Measurements from ENCODE around the gene LEFTY1.

LEFTY1 gene

DNA sequence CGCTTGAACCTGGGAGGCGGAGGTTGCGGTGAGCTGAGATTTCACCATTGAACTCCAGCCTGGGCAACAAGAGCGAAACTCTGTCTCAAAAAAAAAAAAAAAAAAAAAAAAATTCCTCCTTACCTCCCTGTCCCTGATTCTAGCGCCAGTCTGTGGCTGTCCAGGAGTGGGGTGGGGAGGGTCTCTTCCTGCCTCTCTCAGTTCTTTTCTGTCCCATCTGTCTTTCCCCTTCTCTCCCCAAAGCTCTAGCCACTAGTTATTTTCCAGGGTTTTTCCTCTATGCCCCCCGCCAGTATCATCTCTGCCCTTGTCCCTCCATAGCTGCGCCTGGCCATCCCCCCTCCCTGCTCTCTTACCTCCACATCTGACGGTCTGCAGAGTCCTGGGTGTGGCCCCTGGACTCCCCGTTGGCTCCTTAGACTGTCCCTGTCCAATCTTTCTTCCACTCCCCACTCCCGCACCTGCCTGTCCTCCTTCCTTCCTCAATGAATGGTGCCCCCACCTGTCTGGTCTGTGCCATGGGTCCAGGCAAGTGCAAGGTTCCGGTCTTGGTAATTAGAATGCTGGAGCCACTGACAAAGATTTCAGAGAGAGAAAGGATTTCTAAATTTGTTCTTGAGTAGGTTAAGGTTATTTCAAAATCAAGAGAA is 5.2 kb downstream of the LEFTY1 start:
- FAIRE-seq = no peak
- no peak for TF ChIP-seq TAF1 (IDR thresholded peaks at IDR 0.05; ENCODE audit: borderline replicate concordance, low read depth, low read length)
- no peak for TF ChIP-seq POLR2A (IDR thresholded peaks at IDR 0.05; ENCODE audit: low read depth, low read length)
- no peak for TF ChIP-seq POLR2AphosphoS5 (IDR thresholded peaks at IDR 0.05; ENCODE audit: low read depth, low read length)
- DNase-seq (ENCODE audit: insufficient read length) = no peak

DNA sequence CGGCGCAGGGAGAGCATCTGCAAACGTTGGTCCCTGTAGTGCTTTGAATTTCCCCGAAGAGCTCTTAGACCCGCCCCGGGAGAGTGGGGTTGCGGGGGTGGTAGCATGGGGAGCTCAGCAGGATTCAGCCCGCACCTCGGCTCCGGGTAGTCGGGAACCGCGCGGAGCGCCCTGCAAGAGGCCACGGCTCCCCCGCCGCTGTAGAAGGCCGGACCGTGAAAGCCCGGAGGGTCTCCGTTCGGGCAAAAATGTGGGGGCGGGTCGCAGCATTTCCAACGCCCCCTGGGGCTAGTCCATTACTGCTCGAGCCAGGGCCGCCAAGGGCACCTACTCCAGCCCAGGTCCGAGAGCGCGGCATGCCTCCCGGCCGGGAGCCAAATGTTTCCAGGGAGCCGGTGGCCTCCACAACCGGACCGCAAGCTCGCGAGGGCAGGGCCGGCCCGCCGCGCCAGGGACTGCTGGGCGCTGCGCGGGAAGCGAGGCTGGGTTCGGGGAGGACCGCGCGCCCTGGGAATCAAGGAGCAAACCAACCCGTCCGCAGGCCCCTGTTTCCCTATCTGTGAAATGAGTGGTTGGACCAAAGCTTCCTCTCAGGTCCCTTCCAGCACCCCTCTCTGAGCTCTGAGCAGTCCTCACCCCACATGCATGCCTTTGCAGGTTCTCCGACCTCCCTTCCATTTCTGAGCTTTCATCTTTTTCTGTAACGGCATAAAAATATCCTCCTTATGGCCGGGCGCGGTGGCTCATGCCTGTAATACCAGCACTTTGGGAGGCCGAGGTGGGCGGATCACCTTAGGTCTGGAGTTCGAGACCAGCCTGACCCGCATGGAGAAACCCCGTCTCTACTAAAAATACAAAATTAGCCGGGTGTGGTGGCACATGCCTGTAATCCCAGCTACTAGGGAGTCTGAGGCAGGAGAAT is 6.0 kb downstream of the LEFTY1 start:
- FAIRE-seq (no peak), DNase-seq (ENCODE audit: insufficient read length) (peak; percentile 67)
- no peak for TF ChIP-seq POLR2AphosphoS5 (IDR thresholded peaks at IDR 0.05; ENCODE audit: low read depth, low read length)
- no peak for TF ChIP-seq POLR2A (IDR thresholded peaks at IDR 0.05; ENCODE audit: low read depth, low read length)
- no peak for TF ChIP-seq TAF1 (IDR thresholded peaks at IDR 0.05; ENCODE audit: borderline replicate concordance, low read depth, low read length)

GRCh38 chr1:225881959-225882693 is 6.8 kb downstream of the LEFTY1 start, which contains the start of gene TMEM63A:
TMEM63A (minus strand) TSS chr1:225882380; CDS start chr1:225877580, 4,800 bp downstream.
- DNase-seq (ENCODE audit: insufficient read length) (peak; percentile 92), FAIRE-seq (peak; percentile 73)
- TF ChIP-seq POLR2AphosphoS5 (IDR thresholded peaks at IDR 0.05; ENCODE audit: low read depth, low read length) (no peak), TAF1 (IDR thresholded peaks at IDR 0.05; ENCODE audit: borderline replicate concordance, low read depth, low read length) (no peak; the same call in none of the 2 replicates), POLR2A (IDR thresholded peaks at IDR 0.05; ENCODE audit: low read depth, low read length) (0 out of 2 replicates have a peak, but pooled peaks have one; percentile 41)

DNA sequence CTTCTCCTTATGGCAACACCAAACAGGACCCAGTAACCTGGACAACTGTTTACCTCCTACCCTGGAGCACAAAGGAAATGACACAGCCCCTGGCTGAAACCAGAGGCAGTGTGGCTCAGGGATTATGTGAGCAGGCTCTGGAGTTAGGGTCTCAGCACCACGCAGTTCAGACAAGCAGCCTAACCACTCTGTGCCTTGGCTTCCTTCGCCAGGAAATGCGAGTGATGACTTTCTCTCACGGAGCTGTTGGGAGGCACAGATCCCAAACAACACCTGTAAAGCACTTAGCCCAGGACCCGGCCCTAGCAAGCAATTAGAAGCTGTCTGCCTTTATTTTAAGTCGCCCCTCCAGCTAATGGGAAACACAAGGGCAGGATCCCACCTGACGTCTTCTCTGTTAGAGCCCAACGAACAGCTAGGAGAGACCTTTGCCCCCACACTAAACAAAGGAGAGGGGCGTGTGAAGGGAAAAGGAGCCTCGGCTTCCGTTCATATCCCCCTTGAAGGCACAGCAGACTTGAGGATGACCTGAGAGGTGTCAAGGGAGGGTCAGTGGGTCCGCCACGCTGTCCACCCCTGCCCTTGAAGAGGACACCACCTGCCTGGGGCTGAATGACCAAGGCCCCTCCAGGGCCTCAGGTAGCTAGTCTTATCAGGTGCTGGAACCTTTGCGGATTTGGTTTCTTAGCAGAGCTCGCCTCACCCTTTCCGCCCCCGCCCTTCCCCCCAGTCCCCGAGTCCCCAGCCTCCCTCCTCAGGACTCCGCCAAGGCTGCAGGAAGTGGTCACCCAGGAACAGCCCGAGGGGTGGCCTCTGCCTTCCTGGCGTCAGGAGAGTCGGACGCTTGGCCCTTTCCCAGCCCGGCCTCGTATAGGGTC is 7.6 kb downstream of the LEFTY1 start:
- FAIRE-seq (peak; percentile 17), DNase-seq (ENCODE audit: insufficient read length) (peak; percentile 60)
- TF ChIP-seq TAF1 (IDR thresholded peaks at IDR 0.05; ENCODE audit: borderline replicate concordance, low read depth, low read length) (no peak), POLR2AphosphoS5 (IDR thresholded peaks at IDR 0.05; ENCODE audit: low read depth, low read length) (no peak), POLR2A (IDR thresholded peaks at IDR 0.05; ENCODE audit: low read depth, low read length) (no peak)

DNA sequence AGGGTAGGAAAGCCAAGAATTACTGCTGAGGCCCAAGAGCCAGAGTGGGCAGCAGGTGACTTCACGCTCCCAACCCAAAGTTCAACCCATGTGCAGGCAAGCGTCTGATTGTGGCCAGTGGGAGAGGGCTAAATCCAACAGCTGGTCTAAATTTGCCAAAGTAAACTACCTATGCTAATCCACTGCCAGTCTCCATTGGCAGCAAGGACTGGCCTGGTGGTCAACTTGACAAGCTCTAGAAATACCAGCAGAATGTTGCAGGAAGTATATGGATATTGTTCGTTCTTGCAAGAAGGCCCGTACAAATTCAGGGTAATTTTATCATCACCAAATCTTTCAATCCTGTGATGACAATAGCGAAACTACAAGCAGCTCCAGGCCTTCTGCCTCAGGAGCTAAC is 8.3 kb downstream of the LEFTY1 start:
- TF ChIP-seq TAF1 (IDR thresholded peaks at IDR 0.05; ENCODE audit: borderline replicate concordance, low read depth, low read length) (no peak), POLR2AphosphoS5 (IDR thresholded peaks at IDR 0.05; ENCODE audit: low read depth, low read length) (no peak), POLR2A (IDR thresholded peaks at IDR 0.05; ENCODE audit: low read depth, low read length) (no peak)
- FAIRE-seq = no peak
- no peak for DNase-seq (ENCODE audit: insufficient read length)

GRCh38 chr1:225880222-225880588 is 8.7 kb downstream of the LEFTY1 start:
- FAIRE-seq = no peak
- no peak for TF ChIP-seq POLR2A (IDR thresholded peaks at IDR 0.05; ENCODE audit: low read depth, low read length)
- no peak for TF ChIP-seq POLR2AphosphoS5 (IDR thresholded peaks at IDR 0.05; ENCODE audit: low read depth, low read length)
- no peak for TF ChIP-seq TAF1 (IDR thresholded peaks at IDR 0.05; ENCODE audit: borderline replicate concordance, low read depth, low read length)
- no peak for DNase-seq (ENCODE audit: insufficient read length)

DNA sequence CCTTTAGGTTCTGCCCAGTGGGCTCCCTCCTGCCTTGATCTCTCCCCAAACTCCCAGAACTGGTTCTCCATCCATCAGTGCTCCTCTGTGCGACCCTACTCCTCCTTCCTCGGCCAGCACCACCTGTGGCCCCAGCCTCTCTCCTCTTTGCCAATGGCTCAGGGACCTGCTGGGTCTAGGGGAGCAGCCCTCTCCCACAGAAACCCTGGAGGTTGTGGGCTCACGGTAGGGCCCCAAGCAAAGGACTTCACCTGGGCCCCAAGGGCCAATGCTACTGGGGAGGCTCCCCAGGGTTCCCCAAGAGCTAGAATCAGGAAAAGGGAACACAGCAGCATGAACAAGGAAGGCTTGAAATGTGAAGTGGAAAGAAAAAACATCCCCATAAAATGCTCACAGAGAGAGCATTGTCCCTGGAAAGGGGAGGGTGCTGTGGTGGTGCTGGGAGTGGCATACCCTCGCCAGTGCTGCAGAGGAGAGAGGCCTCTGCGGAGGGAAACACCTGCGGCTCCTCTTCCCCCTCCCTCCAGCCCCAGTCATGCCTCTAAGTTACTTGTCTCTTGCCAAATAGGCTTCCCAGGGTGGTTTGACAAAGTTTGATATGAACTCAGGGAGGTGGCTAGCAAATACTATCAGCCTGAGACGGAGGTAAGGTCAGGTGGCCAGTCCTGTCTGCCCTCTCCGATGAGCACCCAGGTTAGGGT is 9.3 kb downstream of the LEFTY1 start:
- FAIRE-seq (no peak), DNase-seq (ENCODE audit: insufficient read length) (no peak)

DNA sequence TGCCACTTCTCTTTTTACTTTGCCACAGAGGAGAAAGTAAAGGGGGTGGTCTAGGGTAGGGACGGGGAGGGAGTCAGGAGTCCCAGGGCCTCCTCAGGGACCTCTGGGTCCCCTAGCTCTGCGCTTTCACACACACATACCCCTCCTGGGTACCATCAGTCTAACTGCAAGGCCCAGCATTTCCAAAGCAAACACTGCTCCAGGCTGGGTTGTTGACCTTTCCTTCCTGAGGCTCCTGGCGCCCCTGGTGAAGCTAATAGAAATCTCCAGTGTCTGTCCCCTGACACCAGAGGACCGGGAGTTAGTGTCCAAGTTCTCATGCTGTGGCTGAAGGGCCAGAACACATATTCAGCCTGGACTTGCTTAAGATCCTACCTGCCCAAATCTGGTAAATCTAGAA is 10.7 kb downstream of the LEFTY1 start:
- TF ChIP-seq POLR2AphosphoS5 (IDR thresholded peaks at IDR 0.05; ENCODE audit: low read depth, low read length) (no peak), POLR2A (IDR thresholded peaks at IDR 0.05; ENCODE audit: low read depth, low read length) (no peak), TAF1 (IDR thresholded peaks at IDR 0.05; ENCODE audit: borderline replicate concordance, low read depth, low read length) (no peak)
- FAIRE-seq (no peak), DNase-seq (ENCODE audit: insufficient read length) (no peak)

More for the DNA sequence above, 9.3 kb downstream of the LEFTY1 start:
- no peak for TF ChIP-seq POLR2AphosphoS5 (IDR thresholded peaks at IDR 0.05; ENCODE audit: low read depth, low read length)
- TF ChIP-seq TAF1 (IDR thresholded peaks at IDR 0.05; ENCODE audit: borderline replicate concordance, low read depth, low read length) = no peak
- TF ChIP-seq POLR2A (IDR thresholded peaks at IDR 0.05; ENCODE audit: low read depth, low read length) = no peak

GRCh38 chr1:225877580-225877979 is 11.4 kb downstream of the LEFTY1 start:
- DNase-seq (ENCODE audit: insufficient read length) (no peak), FAIRE-seq (no peak)
- no peak for TF ChIP-seq POLR2AphosphoS5 (IDR thresholded peaks at IDR 0.05; ENCODE audit: low read depth, low read length)

DNA sequence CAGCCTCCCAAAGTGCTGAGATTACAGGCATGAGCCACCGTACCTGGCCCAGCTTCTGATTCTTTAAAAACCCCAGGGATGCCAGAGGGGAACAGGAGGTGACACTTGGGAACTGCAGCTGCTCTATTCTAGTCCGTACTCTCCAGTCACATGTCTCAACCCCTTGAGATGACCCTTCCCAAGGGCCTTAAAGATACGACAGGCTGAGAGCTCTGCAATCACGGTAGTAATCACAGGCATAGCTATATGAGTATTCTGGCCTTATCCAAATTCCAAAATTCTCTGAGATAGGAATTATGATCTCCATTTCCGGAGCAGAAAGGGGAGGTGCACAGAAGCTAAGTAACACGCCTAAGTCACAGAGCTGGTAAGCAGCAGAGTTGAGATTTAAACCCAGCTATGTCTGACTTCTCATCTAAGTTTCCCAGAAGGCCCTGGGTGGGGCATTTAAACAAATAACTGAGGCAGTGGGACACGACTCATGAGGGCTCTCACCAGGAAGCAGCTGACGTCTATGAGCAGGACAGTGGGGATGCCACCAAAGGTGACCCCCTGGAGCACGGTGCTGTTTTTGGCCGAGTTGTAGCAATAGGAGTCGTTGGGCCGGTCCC is 11.9 kb downstream of the LEFTY1 start:
- no peak for FAIRE-seq
- TF ChIP-seq POLR2AphosphoS5 (IDR thresholded peaks at IDR 0.05; ENCODE audit: low read depth, low read length) (no peak), POLR2A (IDR thresholded peaks at IDR 0.05; ENCODE audit: low read depth, low read length) (no peak), TAF1 (IDR thresholded peaks at IDR 0.05; ENCODE audit: borderline replicate concordance, low read depth, low read length) (no peak)
- DNase-seq (ENCODE audit: insufficient read length) = no peak

All from GM12892 (cell line).